ENCODE results near the gene RIT2. TPM values are rescaled to one million over a fixed set of nuclear protein-coding genes. Genes with fewer than 3 reads are reported as not detected.

RIT2 gene
- total RNA-seq, 2 donors from 2014 or later = not detected

- Histone ChIP-seq H3K27ac (no peak overlapping the region), H3K27me3 (no peaks in the 10 kb centered on the region), H3K4me1 (no peaks in the 10 kb centered on the region), H3K36me3 (no peaks in the 10 kb centered on the region), H3K9me3 (no peaks in the 10 kb centered on the region), H3K4me3 (no peak overlapping the region)
- DNase-seq (ENCODE audit: low spot score) = no peak
- TF ChIP-seq CTCF (IDR thresholded peaks at IDR 0.05) = no peak
These were observed 396.3 kb downstream of the RIT2 start for GRCh38 chr18:42719221-42719620.

- Histone ChIP-seq H3K36me3 (no peaks in the 10 kb centered on the region), H3K27ac (no peak overlapping the region), H3K9me3 (no peaks in the 10 kb centered on the region), H3K27me3 (no peaks in the 10 kb centered on the region), H3K4me3 (no peak overlapping the region), H3K4me1 (no peaks in the 10 kb centered on the region)
- no peak for DNase-seq (ENCODE audit: low spot score)
- TF ChIP-seq CTCF (IDR thresholded peaks at IDR 0.05) = no peak
These were observed 403.4 kb downstream of the RIT2 start for GRCh38 chr18:42712065-42712464.

- peaks cover 0 to 2% of the 10 kb centered on the region in 2 donors for H3K27me3 ChIP-seq
- H3K4me1 ChIP-seq = no peaks in the 10 kb centered on the region
- no peak for TF ChIP-seq CTCF (IDR thresholded peaks at IDR 0.05)
- no peak for DNase-seq (ENCODE audit: low spot score)
- H3K9me3 ChIP-seq = no peaks in the 10 kb centered on the region
- no peaks in the 10 kb centered on the region for H3K36me3 ChIP-seq
- no peak overlapping the region for H3K27ac ChIP-seq
- H3K4me3 ChIP-seq = no peak overlapping the region
These were observed 408.4 kb downstream of the RIT2 start for GRCh38 chr18:42707080-42707479.

- no peaks in the 10 kb centered on the region for H3K4me1 ChIP-seq
- H3K4me3 ChIP-seq = no peak overlapping the region
- H3K27ac ChIP-seq = no peak overlapping the region
- TF ChIP-seq CTCF (IDR thresholded peaks at IDR 0.05) = no peak
- peaks cover 0 to 2% of the 10 kb centered on the region in 2 donors for H3K27me3 ChIP-seq
- DNase-seq (ENCODE audit: low spot score) = no peak
- H3K9me3 ChIP-seq = no peaks in the 10 kb centered on the region
- H3K36me3 ChIP-seq = no peaks in the 10 kb centered on the region
These were observed 408.9 kb downstream of the RIT2 start for GRCh38 chr18:42706618-42707017.

GRCh38 chr18:42706029-42706608 is 409.4 kb downstream of the RIT2 start:
- no peaks in the 10 kb centered on the region for H3K4me1 ChIP-seq
- no peak for DNase-seq (ENCODE audit: low spot score)
- TF ChIP-seq CTCF (IDR thresholded peaks at IDR 0.05) = no peak

More at GRCh38 chr18:42706029-42706608, 409.4 kb downstream of the RIT2 start:
- Histone ChIP-seq H3K4me3 (no peak overlapping the region), H3K27me3 (peaks cover 0 to 2% of the 10 kb centered on the region in 2 donors), H3K27ac (no peak overlapping the region), H3K9me3 (no peaks in the 10 kb centered on the region), H3K36me3 (no peaks in the 10 kb centered on the region)

Other genes starting within 250 kb of the RIT2 start
- 10 to 100 TPM in 1 of 2 donors, 1 to 10 TPM in 1; 7.1 to 14.5 TPM for gene SYT4, start 161.8 kb upstream of the RIT2 start, total RNA-seq